H4 (cell line): ENCODE measurements around the gene FZR1. TPM values are rescaled to one million over a fixed set of nuclear protein-coding genes. Genes with fewer than 3 reads are reported as not detected.
"Not testable (repeated sequence)": the region's sequence is repeated elsewhere in the genome, so short reads cannot be mapped to it uniquely, and the experiment has no call there.

Experiments used
- DNase-seq: peaks from one replicate; pipeline ENCODE4 v3.0.0-alpha.2; 2015; ENCODE audit warnings: low spot score
- total RNA-seq: library from RNA; depleted of rRNA; stranded (reverse); fragments of >200 nt; shearing (Covaris generic); gene quantifications from 2 replicates; pipeline ENCODE4 v1.2.3, GENCODE V29; 2014

The FZR1 gene
- total RNA-seq, 1 experiment from 2014 or later: 20.0 TPM

GRCh38 chr19:3544742-3545668 is 38.9 kb downstream of the FZR1 start:
- no peak for DNase-seq

- no peak for DNase-seq
Measured at GRCh38 chr19:3545669-3546034, 39.5 kb downstream of the FZR1 start.

- no peak for DNase-seq
Measured at GRCh38 chr19:3546119-3546518, 40.0 kb downstream of the FZR1 start.

GRCh38 chr19:3547301-3547731 is 41.2 kb downstream of the FZR1 start:
- DNase-seq: no peak

- no peak for DNase-seq
Measured at GRCh38 chr19:3547767-3548282, 41.7 kb downstream of the FZR1 start.

GRCh38 chr19:3548606-3549005 is 42.5 kb downstream of the FZR1 start:
- DNase-seq: no peak

GRCh38 chr19:3549816-3550215 is 43.7 kb downstream of the FZR1 start:
- DNase-seq: no peak

- no peak for DNase-seq
Measured at GRCh38 chr19:3550947-3551791, 45.1 kb downstream of the FZR1 start.

- DNase-seq: no peak
Measured at GRCh38 chr19:3551792-3552095, 45.6 kb downstream of the FZR1 start.

GRCh38 chr19:3554254-3555083 is 48.4 kb downstream of the FZR1 start:
- no peak for DNase-seq

- no peak for DNase-seq
Measured at GRCh38 chr19:3555653-3556422, 49.7 kb downstream of the FZR1 start.

- DNase-seq: no peak
Measured at GRCh38 chr19:3556423-3556977, 50.4 kb downstream of the FZR1 start.

- DNase-seq: no peak
Measured at GRCh38 chr19:3556978-3557460, 50.9 kb downstream of the FZR1 start.

- peak; percentile 90 for DNase-seq
Measured at GRCh38 chr19:3557461-3558248, 51.5 kb downstream of the FZR1 start, which contains the start of gene MFSD12. TSS of gene MFSD12 (minus strand) at chr19:3557586. CDS start at chr19:3557403, 183 bp downstream.

GRCh38 chr19:3563709-3564524 is 57.8 kb downstream of the FZR1 start:
- DNase-seq: peak; percentile 2

- DNase-seq: peak; percentile 66
Measured at GRCh38 chr19:3565139-3565538, 59.0 kb downstream of the FZR1 start.

GRCh38 chr19:3570042-3570441 is 63.9 kb downstream of the FZR1 start:
- not testable (repeated sequence) for DNase-seq

GRCh38 chr19:3570606-3571011 is 64.5 kb downstream of the FZR1 start:
- peak; percentile 2 for DNase-seq
